HG03571 (cell line): ENCODE measurements around the gene ASIC4.

ENCODE experiments used
- ATAC-seq: cut with Tn5 transposase; IDR thresholded peaks from one replicate; pipeline ENCODE4 v1.9.1; 2021; ENCODE audit not compliant: unreplicated experiment

ASIC4 gene

GRCh38 chr2:219566640-219567039, 52.4 kb downstream of the ASIC4 start:
- no peak for ATAC-seq

GRCh38 chr2:219567131-219567530, 52.8 kb downstream of the ASIC4 start:
- no peak for ATAC-seq

GRCh38 chr2:219567791-219568361, 53.6 kb downstream of the ASIC4 start:
- no peak for ATAC-seq

- no peak for ATAC-seq
Observed at GRCh38 chr2:219569041-219569440, 54.8 kb downstream of the ASIC4 start.

GRCh38 chr2:219569635-219570034, 55.4 kb downstream of the ASIC4 start:
- ATAC-seq = no peak

GRCh38 chr2:219570194-219570923, 56.1 kb downstream of the ASIC4 start:
- no peak for ATAC-seq

- no peak for ATAC-seq
Observed at GRCh38 chr2:219570924-219571310, 56.6 kb downstream of the ASIC4 start.

- no peak for ATAC-seq
Observed at GRCh38 chr2:219571311-219572236, 57.3 kb downstream of the ASIC4 start, which contains the start of gene OBSL1. OBSL1 (minus strand) TSS chr2:219571539; CDS start chr2:219571232, 307 bp downstream.

GRCh38 chr2:219572237-219573001, 58.1 kb downstream of the ASIC4 start, which contains the start of gene INHA:
INHA (plus strand) TSS chr2:219572310; CDS start chr2:219572375, 65 bp downstream.
- ATAC-seq = no peak

- ATAC-seq = no peak
Observed at GRCh38 chr2:219573166-219573565, 58.9 kb downstream of the ASIC4 start.

- ATAC-seq = no peak
Observed at GRCh38 chr2:219574484-219575311, 60.4 kb downstream of the ASIC4 start.

GRCh38 chr2:219575566-219576504, 61.6 kb downstream of the ASIC4 start:
- no peak for ATAC-seq

GRCh38 chr2:219576505-219577388, 62.5 kb downstream of the ASIC4 start:
- no peak for ATAC-seq

- no peak for ATAC-seq
Observed at GRCh38 chr2:219578811-219579613, 64.7 kb downstream of the ASIC4 start.

- no peak for ATAC-seq
Observed at GRCh38 chr2:219581346-219581745, 67.1 kb downstream of the ASIC4 start.
